ENCODE data around the gene LIAS.

DNA sequence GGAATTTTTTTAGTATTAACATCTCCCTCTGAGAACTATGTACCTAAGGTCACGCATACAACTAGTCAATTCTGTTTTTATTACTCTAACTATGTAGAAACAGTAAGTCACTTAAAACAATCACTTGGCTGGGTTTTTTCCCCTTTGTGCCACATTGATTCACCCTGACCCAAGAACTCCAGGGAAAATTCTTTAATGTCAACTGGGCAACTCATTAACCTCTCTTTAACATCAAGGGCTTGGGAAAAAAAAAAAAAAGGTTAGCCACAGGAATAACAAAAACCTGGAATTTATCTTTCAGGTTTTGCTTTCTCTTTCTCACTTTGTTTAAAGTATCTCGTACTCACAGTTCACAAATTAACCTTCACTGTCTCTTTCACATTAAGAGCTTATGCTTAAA lies 8.2 kb upstream of the LIAS start:
- TF ChIP-seq, protein P1, sequence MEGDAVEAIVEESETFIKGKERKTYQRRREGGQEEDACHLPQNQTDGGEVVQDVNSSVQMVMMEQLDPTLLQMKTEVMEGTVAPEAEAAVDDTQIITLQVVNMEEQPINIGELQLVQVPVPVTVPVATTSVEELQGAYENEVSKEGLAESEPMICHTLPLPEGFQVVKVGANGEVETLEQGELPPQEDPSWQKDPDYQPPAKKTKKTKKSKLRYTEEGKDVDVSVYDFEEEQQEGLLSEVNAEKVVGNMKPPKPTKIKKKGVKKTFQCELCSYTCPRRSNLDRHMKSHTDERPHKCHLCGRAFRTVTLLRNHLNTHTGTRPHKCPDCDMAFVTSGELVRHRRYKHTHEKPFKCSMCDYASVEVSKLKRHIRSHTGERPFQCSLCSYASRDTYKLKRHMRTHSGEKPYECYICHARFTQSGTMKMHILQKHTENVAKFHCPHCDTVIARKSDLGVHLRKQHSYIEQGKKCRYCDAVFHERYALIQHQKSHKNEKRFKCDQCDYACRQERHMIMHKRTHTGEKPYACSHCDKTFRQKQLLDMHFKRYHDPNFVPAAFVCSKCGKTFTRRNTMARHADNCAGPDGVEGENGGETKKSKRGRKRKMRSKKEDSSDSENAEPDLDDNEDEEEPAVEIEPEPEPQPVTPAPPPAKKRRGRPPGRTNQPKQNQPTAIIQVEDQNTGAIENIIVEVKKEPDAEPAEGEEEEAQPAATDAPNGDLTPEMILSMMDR (conservative IDR thresholded peaks at IDR 0.05 in 1 of 2, IDR thresholded peaks at IDR 0.05 in 1 of 2; ENCODE audit: extremely low read depth in 1 of 2, insufficient read depth in 1 of 2, low read depth in 1 of 2, low read length in 2 of 2) = no peak
- TF ChIP-seq EZH2 (IDR thresholded peaks at IDR 0.05; ENCODE audit: borderline replicate concordance, low read length) = no peak

Measured in mammary epithelial cell (primary cell).